GM18511 (cell line): Measurements from ENCODE around the gene MSH5.

Experiments
- ATAC-seq: cut with Tn5 transposase; IDR thresholded peaks from one replicate; pipeline ENCODE4 v1.9.1; 2021; ENCODE audit warnings: mild to moderate bottlenecking, moderate library complexity; ENCODE audit not compliant: unreplicated experiment

Gene MSH5

DNA sequence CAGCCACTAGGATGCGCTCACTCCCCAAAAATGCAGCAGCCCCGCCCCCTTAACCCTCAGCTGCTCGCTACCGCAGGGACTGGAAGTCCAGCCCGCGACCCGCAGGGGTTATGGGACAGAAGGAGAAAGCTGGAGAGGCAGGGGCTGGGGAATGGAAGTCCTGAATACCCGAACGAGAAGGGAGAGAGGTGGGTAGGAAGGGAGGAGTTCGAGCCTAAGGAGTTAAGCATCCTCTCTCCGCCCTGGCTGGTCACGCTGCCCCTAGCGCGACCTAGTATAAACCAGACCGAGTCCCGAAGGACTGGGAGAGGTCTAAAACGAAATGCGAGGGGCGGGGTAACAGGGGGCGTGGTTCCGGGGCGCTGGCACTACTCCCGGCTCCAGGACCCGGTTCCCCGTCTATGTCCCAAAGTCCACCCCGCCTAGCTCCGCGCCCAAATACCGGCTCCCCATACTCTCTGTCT lies 10.3 kb upstream of the MSH5 start:
- peak; percentile 63 for ATAC-seq

- ATAC-seq, result peak; percentile 47
Measured at GRCh38 chr6:31729979-31730630, 9.7 kb upstream of the MSH5 start.

- ATAC-seq, result no peak
Measured at GRCh38 chr6:31730631-31731086, 9.1 kb upstream of the MSH5 start.

DNA sequence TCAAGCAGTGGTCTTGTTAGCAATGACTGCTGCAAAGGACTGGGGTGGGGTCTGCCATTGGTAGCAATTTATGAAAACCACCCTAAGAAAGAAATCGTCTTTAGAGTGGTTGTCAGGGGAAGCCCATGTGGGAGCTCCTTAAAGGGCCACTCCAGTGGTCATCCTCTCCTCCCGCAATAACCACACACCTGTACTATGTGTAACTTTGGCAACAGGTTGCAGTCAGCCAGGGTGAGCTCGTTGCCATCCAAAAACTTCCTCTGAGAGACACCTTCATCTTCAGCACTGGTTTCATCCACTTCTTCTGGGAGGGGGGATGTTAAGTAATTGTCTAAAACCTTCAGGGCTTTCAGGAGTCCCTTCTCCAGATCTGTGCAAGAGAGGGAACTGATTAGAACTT lies 7.8 kb upstream of the MSH5 start:
- no peak for ATAC-seq

DNA sequence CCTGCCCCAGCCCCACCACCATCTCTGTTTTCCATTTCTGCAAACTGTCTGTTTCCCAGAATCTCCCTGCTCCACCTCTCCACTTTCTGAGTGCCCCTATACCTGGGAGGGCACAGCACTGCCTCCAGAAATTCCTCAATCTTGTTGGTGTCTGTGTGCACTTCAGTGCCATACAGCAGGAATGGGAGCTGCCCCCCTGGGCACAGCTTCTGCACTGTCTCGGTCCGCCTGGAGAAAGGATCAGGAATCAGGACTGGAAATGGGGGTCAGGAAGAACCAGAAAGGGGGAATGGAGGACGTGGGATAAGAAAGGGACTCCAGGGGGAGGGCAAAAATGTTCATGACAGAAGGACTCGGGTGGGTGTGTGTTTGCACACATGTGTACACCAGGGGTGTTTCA lies 6.1 kb upstream of the MSH5 start:
- ATAC-seq, result no peak

- no peak for ATAC-seq
Measured at GRCh38 chr6:31734247-31734820, 5.5 kb upstream of the MSH5 start.

GRCh38 chr6:31734821-31735406 lies 4.9 kb upstream of the MSH5 start:
- ATAC-seq, result no peak

- ATAC-seq, result no peak
Measured at GRCh38 chr6:31736021-31736767, 3.6 kb upstream of the MSH5 start, which contains the start of gene CLIC1. Gene CLIC1 (minus strand): TSS chr6:31736530. CDS start chr6:31736300, 230 bp downstream.

GRCh38 chr6:31736768-31737314 lies 3.0 kb upstream of the MSH5 start:
- ATAC-seq, result no peak

- no peak for ATAC-seq
Measured at GRCh38 chr6:31737315-31737990, 2.4 kb upstream of the MSH5 start.

GRCh38 chr6:31737991-31738979 lies 1.5 kb upstream of the MSH5 start:
- ATAC-seq, result no peak

DNA sequence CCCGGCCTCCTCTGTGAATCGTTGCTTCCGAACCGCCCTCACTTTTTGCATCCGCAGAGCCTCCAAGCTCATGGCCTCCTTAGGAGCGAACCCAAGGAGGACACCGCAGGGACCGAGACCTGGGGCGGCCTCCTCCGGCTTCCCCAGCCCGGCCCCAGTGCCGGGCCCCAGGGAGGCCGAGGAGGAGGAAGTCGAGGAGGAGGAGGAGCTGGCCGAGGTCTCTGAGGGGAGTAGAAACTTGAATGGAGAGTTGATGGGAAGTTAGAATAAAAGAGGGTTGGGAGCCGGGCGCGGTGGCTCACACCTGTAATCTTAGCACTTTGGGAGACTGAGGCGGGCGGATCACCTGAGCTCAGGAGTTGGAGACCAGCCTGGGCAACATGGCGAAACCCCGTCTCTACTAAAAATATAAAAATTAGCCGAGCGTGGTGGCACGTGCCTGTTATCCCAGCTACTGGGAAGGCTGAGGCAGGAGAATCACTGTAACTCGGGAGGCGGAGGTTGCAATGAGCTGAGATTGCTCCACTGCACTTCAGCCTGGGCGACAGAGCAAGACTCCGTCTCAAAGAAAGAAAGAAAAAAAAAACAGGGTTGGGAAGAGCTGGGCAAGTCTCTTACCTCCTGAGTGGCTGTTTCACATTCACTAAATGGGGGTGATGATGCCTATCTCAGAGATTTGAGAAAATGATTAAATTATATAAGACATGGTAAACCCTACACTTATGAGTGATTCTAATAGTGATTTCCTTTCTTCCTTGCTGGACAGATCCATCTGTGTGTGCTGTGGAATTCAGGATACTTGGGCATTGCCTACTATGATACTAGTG lies 805 bp downstream of the MSH5 start:
- ATAC-seq, result no peak

GRCh38 chr6:31741815-31742214 lies 2.0 kb downstream of the MSH5 start:
- no peak for ATAC-seq

DNA sequence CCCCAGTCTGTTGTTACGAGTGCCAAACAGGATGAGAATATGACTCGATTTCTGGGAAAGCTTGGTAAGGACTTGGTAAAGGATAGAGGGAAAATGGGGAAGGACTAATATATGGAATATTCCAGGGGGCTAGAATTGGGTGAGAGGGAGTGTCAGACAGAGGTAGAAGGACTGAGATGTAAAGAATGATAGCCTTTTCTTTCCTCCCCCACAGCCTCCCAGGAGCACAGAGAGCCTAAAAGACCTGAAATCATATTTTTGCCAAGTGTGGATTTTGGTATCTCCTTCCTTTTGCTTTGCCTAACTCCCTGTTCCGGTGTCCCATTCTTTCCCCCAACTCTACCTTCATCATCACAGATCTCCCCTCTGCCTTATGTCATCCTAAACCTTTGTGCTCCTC lies 3.1 kb downstream of the MSH5 start:
- no peak for ATAC-seq

DNA sequence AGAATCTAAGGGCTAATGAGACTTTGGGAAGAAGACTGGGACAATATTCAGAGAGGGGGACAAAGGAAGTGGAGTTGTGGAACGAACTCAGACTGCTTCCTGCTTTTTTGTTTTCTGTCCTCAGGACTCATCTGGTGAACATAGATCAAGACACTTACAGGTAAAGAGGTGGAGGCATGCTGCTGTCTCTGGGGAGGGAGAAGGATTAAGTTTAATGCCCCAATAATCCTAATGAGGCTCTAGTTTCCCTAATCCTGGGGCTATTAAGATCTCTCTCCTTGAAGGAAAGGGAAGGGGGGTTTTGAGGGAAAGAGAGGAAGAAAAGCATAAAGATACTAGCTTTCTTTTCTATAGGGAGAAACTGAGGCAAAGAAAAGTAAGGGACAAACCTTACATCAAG lies 4.6 kb downstream of the MSH5 start:
- no peak for ATAC-seq

GRCh38 chr6:31749301-31750036 lies 9.7 kb downstream of the MSH5 start:
- ATAC-seq, result no peak

DNA sequence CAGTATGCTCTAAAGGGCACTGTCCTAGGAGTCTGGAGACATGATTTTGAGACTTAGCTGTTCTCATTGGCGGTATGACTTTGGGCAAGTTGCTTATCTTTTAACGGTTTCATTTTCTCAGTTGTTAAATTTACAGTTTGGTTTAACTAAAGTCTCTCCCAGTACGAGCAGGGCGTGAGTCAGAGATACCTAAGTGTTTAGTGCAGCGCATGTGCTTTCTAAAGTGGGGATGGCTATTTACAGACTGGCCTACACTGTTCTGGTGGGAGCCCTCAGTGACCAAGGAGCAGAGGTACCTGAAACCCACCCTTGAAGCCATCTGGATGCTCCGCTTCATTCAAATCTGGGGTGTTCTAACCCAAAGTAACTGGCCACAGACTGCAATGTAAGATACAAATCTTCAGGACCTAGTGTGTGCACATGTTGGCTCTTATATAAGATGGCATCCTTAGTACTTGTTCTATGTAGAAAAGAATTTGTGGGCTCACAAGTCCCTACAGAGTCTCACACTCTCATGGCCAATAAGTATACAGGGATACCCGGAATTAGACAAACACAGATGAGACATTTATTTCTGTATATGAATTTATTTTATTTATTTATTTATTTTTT lies 10.7 kb downstream of the MSH5 start:
- ATAC-seq, result no peak
